Measurements from ENCODE around the gene MAML3.

The MAML3 gene

GRCh38 chr4:139865537-139865936, 288.4 kb downstream of the MAML3 start:
- Mint-ChIP-seq H3K4me3 (no peak overlapping the region), H3K36me3 (ENCODE audit: insufficient read depth) (no peaks in the 10 kb centered on the region), H3K9me3 (no peaks in the 10 kb centered on the region), H3K27ac (no peak overlapping the region), H3K4me1 (ENCODE audit: low read depth in 2 of 2) (no peaks in the 10 kb centered on the region), H3K27me3 (peaks cover 0 to under 1% of the 10 kb centered on the region in 2 donors)
- ATAC-seq (replicated peaks), result no peak
- DNase-seq, result no peak

DNA sequence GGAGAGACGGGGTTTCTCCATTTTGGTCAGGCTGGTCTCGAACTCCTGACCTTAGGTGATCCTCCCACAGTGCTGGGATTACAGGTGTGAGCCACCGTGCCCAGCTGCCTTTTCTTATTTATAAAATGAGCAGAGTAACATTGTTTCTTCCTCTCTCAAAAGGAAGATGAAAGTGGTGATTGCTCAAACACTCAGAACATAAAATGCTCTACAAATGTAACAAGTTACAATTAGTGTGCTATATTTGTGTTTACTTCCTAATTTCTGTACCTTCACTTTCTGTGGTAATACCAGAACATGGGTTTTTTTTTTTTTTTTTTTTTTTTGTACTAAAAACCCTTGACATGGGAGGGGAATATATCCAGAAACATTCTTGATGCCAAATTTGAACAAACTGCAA, 290.5 kb downstream of the MAML3 start:
- ATAC-seq (replicated peaks), result no peak
- peaks cover 0 to 7% of the 10 kb centered on the region in 2 donors for H3K27me3 Mint-ChIP-seq
- no peaks in the 10 kb centered on the region for H3K4me1 Mint-ChIP-seq (ENCODE audit: low read depth in 2 of 2)
- DNase-seq, result no peak
- H3K27ac Mint-ChIP-seq, result no peak overlapping the region
- no peak overlapping the region for H3K4me3 Mint-ChIP-seq
- no peaks in the 10 kb centered on the region for H3K36me3 Mint-ChIP-seq (ENCODE audit: insufficient read depth)
- H3K9me3 Mint-ChIP-seq, result no peaks in the 10 kb centered on the region

GRCh38 chr4:139861471-139861870, 292.5 kb downstream of the MAML3 start:
- H3K27me3 Mint-ChIP-seq, result peaks cover 0 to 18% of the 10 kb centered on the region in 2 donors
- H3K27ac Mint-ChIP-seq, result no peak overlapping the region
- DNase-seq (no peak), ATAC-seq (replicated peaks) (no peak)
- H3K36me3 Mint-ChIP-seq (ENCODE audit: insufficient read depth), result peaks cover 2% of the 10 kb centered on the region
- no peaks in the 10 kb centered on the region for H3K9me3 Mint-ChIP-seq
- peaks cover 0 to 1% of the 10 kb centered on the region in 2 donors for H3K4me1 Mint-ChIP-seq (ENCODE audit: low read depth in 2 of 2)
- H3K4me3 Mint-ChIP-seq, result no peak overlapping the region

GRCh38 chr4:139860435-139861024, 293.5 kb downstream of the MAML3 start:
- DNase-seq, result no peak
- Mint-ChIP-seq H3K27ac (no peak overlapping the region), H3K36me3 (ENCODE audit: insufficient read depth) (peaks cover 2% of the 10 kb centered on the region), H3K27me3 (peaks cover 0 to 25% of the 10 kb centered on the region in 2 donors), H3K4me3 (no peak overlapping the region), H3K4me1 (ENCODE audit: low read depth in 2 of 2) (peaks cover 0 to 1% of the 10 kb centered on the region in 2 donors), H3K9me3 (no peaks in the 10 kb centered on the region)
- no peak for ATAC-seq (replicated peaks)

- Mint-ChIP-seq H3K36me3 (ENCODE audit: insufficient read depth) (peaks cover 2% of the 10 kb centered on the region), H3K4me3 (no peak overlapping the region), H3K9me3 (no peaks in the 10 kb centered on the region), H3K4me1 (ENCODE audit: low read depth in 2 of 2) (peaks cover 0 to 1% of the 10 kb centered on the region in 2 donors), H3K27me3 (peaks cover 0 to 26% of the 10 kb centered on the region in 2 donors), H3K27ac (no peak overlapping the region)
- ATAC-seq (replicated peaks) (no peak), DNase-seq (no peak)
These were observed 294.1 kb downstream of the MAML3 start for GRCh38 chr4:139859876-139860275.

- H3K36me3 Mint-ChIP-seq (ENCODE audit: insufficient read depth), result peaks cover 2% of the 10 kb centered on the region
- DNase-seq (no peak), ATAC-seq (replicated peaks) (no peak)
- peaks cover 0 to 26% of the 10 kb centered on the region in 2 donors for H3K27me3 Mint-ChIP-seq
- H3K4me1 Mint-ChIP-seq (ENCODE audit: low read depth in 2 of 2), result peaks cover 0 to 1% of the 10 kb centered on the region in 2 donors
- no peak overlapping the region for H3K4me3 Mint-ChIP-seq
- no peaks in the 10 kb centered on the region for H3K9me3 Mint-ChIP-seq
- no peak overlapping the region for H3K27ac Mint-ChIP-seq
These were observed 295.4 kb downstream of the MAML3 start for GRCh38 chr4:139858436-139859205.

DNA sequence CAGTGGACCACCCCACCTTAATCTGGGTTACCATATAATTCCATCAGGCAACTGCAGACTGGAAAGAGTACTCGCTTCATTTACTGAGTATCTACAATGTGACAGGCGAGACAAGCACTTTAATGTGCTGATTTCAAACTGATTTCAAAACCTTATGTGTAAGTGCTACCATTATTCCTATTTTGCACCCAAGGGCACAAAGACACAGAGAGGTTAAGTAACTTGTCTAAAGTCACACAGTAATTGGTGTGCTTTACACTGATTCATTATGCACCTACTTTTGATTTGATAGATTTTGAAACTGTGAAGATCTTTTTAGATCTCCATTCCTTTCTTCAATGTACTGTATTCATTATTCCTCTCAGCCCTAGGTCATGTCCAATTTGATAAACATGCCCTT, 296.0 kb downstream of the MAML3 start:
- no peak overlapping the region for H3K27ac Mint-ChIP-seq
- DNase-seq (no peak), ATAC-seq (replicated peaks) (no peak)
- peaks cover 0 to 1% of the 10 kb centered on the region in 2 donors for H3K4me1 Mint-ChIP-seq (ENCODE audit: low read depth in 2 of 2)
- peaks cover 6 to 26% of the 10 kb centered on the region in 2 donors for H3K27me3 Mint-ChIP-seq
- no peak overlapping the region for H3K4me3 Mint-ChIP-seq
- H3K9me3 Mint-ChIP-seq, result no peaks in the 10 kb centered on the region
- H3K36me3 Mint-ChIP-seq (ENCODE audit: insufficient read depth), result peaks cover 2% of the 10 kb centered on the region

DNA sequence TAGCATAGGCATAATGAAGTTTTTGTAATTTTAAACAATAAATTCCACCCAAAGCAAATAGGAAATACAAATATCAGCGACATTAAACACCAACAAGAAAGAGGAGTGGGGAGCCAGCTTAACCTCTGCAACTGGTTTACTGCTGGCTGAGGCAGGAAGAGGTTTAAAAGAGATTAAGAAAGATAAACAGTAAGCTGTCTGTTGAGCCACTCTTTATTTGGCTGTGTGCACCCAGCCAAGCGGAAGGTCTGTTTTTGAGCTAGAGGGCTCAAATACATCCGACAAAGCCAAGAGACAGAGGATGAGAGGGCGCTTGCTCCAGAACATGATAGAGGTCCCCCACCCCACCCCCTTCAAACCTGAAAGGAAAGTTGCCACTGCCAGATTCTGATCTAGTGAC, 297.0 kb downstream of the MAML3 start:
- no peak overlapping the region for H3K27ac Mint-ChIP-seq
- no peak for DNase-seq
- H3K4me1 Mint-ChIP-seq (ENCODE audit: low read depth in 2 of 2), result peaks cover 0 to 1% of the 10 kb centered on the region in 2 donors
- H3K27me3 Mint-ChIP-seq, result peaks cover 7 to 26% of the 10 kb centered on the region in 2 donors
- ATAC-seq (replicated peaks), result no peak
- H3K4me3 Mint-ChIP-seq, result no peak overlapping the region
- H3K9me3 Mint-ChIP-seq, result no peaks in the 10 kb centered on the region
- peaks cover 2% of the 10 kb centered on the region for H3K36me3 Mint-ChIP-seq (ENCODE audit: insufficient read depth)

DNA sequence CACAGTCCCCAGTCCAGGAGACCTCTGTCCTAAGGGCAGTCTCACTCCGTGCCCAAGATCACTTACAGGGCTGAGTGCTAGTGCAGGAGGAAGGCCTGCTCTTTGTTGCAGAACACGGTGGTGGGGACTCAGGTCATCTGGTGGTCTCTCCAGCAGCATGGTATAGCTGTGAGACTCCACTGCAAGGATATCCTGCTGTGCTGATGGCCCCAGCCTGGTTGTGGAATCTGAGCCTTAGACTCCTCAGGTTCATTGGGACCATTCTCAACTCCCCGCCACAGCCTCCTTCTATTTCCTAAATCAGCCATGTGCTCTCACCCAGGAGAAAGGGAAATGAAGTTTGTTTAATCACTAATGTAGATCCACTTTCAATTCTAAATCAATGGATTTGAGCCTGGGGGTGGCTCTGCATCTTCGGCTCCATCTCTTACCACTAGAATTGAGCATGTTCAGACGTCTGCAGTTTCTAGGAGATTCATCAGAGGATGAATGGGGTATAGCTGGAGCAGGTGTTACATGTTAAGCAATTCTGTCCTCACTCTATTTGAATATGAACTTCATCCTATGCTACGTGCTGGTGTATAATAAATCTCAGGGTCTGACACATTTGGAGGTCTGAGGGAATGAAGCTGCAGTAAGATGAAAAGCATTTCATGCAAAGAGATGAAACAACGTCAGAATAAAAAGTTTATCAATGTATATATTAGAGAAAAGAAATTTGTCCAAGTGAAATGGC, 299.1 kb downstream of the MAML3 start:
- Mint-ChIP-seq H3K27me3 (peaks cover 7 to 21% of the 10 kb centered on the region in 2 donors), H3K27ac (no peak overlapping the region), H3K36me3 (ENCODE audit: insufficient read depth) (peaks cover 2% of the 10 kb centered on the region), H3K9me3 (no peaks in the 10 kb centered on the region), H3K4me1 (ENCODE audit: low read depth in 2 of 2) (peaks cover 0 to 1% of the 10 kb centered on the region in 2 donors), H3K4me3 (no peak overlapping the region)
- ATAC-seq (replicated peaks) (no peak), DNase-seq (no peak)

DNA sequence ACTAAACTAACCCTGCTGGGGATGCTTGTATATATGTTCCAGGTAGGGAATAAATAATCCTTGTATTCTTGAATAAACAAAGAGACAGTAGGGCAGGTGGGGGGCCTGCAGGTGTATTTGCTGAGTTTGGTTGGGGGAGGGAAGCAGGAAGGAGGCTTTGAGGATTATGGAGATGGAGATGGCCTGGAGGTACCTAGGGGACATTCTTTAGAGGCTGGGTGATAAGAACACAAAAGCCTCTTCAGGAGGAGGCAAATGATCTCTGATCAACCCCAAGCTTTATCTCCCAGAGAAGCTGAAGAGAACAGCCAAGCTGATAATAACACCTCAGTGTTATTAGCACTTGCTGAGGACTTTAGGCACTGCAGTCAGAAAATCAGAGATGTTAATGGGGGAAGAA, 300.7 kb downstream of the MAML3 start:
- DNase-seq (no peak), ATAC-seq (replicated peaks) (no peak)
- Mint-ChIP-seq H3K4me1 (ENCODE audit: low read depth in 2 of 2) (peaks cover 0 to 1% of the 10 kb centered on the region in 2 donors), H3K27me3 (peaks cover 15 to 22% of the 10 kb centered on the region in 2 donors), H3K36me3 (ENCODE audit: insufficient read depth) (peaks cover 2% of the 10 kb centered on the region), H3K9me3 (no peaks in the 10 kb centered on the region), H3K4me3 (no peak overlapping the region), H3K27ac (no peak overlapping the region)

GRCh38 chr4:139852612-139853269, 301.2 kb downstream of the MAML3 start:
- Mint-ChIP-seq H3K27me3 (peaks cover 15 to 17% of the 10 kb centered on the region in 2 donors), H3K9me3 (no peaks in the 10 kb centered on the region), H3K36me3 (ENCODE audit: insufficient read depth) (peaks cover 2% of the 10 kb centered on the region), H3K4me3 (no peak overlapping the region), H3K4me1 (ENCODE audit: low read depth in 2 of 2) (peaks cover 0 to 1% of the 10 kb centered on the region in 2 donors), H3K27ac (no peak overlapping the region)
- DNase-seq, result no peak
- no peak for ATAC-seq (replicated peaks)

GRCh38 chr4:139851639-139852038, 302.3 kb downstream of the MAML3 start:
- DNase-seq (no peak), ATAC-seq (replicated peaks) (no peak)
- Mint-ChIP-seq H3K9me3 (no peaks in the 10 kb centered on the region), H3K27ac (no peak overlapping the region), H3K4me1 (ENCODE audit: low read depth in 2 of 2) (no peaks in the 10 kb centered on the region), H3K36me3 (ENCODE audit: insufficient read depth) (peaks cover under 1% of the 10 kb centered on the region), H3K27me3 (peaks cover 14 to 15% of the 10 kb centered on the region in 2 donors), H3K4me3 (no peak overlapping the region)

GRCh38 chr4:139851133-139851532, 302.9 kb downstream of the MAML3 start:
- DNase-seq (no peak), ATAC-seq (replicated peaks) (no peak)
- no peaks in the 10 kb centered on the region for H3K36me3 Mint-ChIP-seq (ENCODE audit: insufficient read depth)
- peaks cover 13 to 15% of the 10 kb centered on the region in 2 donors for H3K27me3 Mint-ChIP-seq
- H3K4me1 Mint-ChIP-seq (ENCODE audit: low read depth in 2 of 2), result no peaks in the 10 kb centered on the region
- H3K9me3 Mint-ChIP-seq, result no peaks in the 10 kb centered on the region
- no peak overlapping the region for H3K4me3 Mint-ChIP-seq
- no peak overlapping the region for H3K27ac Mint-ChIP-seq
